Activated CD4-positive, CD25-positive, alpha-beta regulatory T cell treated with anti-CD3 and anti-CD28 coated beads, Interleukin-2, amount 50 U/mL, for 24 hours (primary cell): ENCODE data around the gene CALHM1.
A peak's percentile ranks its signal among the peaks of the same experiment; 100 is the strongest.

Experiments used
- ATAC-seq, 2 donors: fragments of 150-1000 bp; cut with Tn5 transposase; one replicate each; pipeline ENCODE4 v1.10.0; 2021; ENCODE audit warnings: mild to moderate bottlenecking in 1 of 2, moderate library complexity in 1 of 2

Gene CALHM1

GRCh38 chr10:103455235-103455634, 3.5 kb downstream of the CALHM1 start:
- ATAC-seq, result no peak

DNA sequence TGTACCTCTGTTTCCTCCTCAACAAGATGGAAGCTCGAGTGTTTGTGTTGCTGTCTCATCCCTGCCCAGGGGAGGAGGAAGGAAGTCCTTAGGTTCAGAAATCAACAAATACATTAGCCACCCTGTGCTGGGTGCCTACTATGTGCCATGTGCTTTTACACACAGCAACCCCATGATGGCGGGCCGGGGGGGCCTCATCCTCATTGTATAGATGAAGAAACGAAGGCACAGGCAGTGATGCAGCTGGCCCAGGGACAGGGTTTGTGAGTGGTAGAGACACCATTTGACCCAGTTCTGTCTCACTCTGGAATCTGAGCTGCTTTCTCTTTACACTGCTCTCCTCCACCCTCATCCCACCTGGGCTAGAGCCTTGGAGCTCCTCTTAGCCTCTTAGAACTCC, 4.7 kb downstream of the CALHM1 start:
- ATAC-seq, result no peak

- no peak for ATAC-seq
These were observed 6.0 kb downstream of the CALHM1 start for GRCh38 chr10:103452506-103453230.

GRCh38 chr10:103451831-103452505, 6.7 kb downstream of the CALHM1 start, which contains the start of gene CALHM2:
Gene CALHM2, minus strand, starts transcription at chr10:103452370. Its CDS starts 2,429 bp downstream, at chr10:103449941.
- peak; percentile 72 to 79 for ATAC-seq

DNA sequence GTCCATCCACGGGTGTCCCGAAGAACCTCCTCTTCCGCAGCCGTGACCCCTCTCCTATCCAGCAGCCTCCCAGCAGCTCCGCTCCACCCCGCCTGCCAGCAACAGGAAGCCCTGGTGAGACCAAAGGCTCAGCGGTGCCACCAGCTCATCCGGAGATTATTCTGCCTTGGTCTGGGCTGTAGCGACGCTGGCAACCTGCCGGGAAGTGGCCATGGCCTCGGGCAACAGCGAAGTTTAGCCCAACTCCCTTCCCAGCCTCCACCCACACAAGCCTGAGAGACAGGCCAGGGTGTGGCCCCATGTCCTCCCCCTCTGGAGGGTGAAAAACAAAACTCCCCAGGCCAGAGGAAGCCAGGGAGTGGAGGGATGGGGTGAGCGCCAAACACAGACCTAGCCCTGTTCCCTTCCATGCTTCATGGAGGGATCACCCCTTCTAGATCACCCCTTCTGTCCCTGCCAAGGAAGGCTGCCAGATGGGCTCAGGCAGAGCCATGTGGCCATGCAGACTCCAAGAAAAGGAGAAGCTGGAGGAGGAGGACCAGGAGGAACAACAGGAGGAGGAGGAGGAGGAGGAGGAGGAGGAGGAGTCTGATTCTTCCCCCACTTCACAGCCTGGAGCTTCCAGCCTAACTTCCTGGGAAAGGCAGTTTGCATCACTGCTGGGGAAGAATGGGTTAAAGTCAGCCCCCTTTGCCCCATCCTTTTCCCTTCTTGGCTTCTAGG, 7.4 kb downstream of the CALHM1 start:
- ATAC-seq, result peak; percentile 63 to 70

- ATAC-seq, result no peak
These were observed 8.5 kb downstream of the CALHM1 start for GRCh38 chr10:103450201-103450695.

- no peak for ATAC-seq
These were observed 9.2 kb downstream of the CALHM1 start for GRCh38 chr10:103449208-103450144.

DNA sequence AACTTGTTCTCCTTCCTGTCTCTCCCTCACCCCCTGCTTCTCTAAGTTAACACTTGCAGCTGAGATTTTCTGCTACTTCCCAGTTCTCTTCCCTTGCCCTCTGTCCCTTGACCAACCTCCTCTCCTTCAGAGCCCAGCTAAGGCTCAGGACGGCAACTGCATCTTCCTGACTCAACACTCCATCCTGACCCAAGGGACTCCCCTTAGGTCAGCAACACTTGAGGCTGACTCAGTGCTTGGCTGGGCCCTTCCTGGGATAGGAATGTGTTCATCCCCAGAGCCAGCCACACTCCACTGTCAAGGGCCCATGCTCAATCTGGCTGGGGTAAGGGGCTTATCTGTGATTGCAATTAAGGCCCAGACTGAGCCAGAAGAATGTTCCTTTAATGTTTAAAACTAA, 10.0 kb downstream of the CALHM1 start:
- ATAC-seq, result no peak

DNA sequence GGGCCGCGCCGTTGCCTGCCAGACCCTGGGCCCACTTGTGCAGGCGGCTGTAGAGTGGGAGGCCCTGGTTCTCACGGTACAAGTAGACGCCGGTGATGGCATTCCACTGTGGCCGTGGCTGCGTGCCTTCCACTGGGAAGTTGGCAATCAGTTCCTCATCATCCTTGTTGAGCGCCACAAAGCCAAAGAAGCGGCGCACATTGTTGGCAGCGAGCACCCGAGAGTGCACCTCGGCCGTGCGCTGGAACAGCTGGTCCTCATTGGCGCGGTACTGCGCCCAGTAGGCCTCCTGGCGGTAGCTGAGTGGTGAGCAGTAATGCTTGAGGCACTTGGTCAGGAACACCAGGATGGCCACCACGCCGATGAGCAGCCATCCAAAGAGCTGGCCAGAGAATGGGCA, 11.5 kb downstream of the CALHM1 start:
- ATAC-seq, result no peak

- ATAC-seq, result no peak
These were observed 12.7 kb downstream of the CALHM1 start for GRCh38 chr10:103445767-103446567.

DNA sequence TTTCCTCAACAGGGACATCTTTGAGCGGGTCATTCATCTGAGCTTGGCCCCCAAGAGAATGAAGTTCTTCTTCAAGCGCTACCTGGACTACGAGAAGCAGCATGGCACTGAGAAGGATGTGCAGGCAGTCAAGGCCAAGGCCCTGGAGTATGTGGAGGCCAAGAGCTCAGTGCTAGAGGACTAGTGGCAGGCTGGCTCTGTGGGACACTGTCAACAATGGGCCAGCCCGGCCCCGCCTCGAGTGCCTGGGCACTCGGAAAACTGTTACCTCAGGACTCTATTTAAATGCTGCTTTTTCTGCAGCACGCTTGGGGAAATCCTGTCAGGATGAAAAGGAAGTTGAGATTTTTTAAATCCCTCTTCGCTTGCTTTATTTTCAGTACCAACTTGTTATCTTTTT, 13.3 kb downstream of the CALHM1 start:
- no peak for ATAC-seq

GRCh38 chr10:103444478-103444877, 14.2 kb downstream of the CALHM1 start:
- no peak for ATAC-seq

GRCh38 chr10:103443475-103444185, 15.1 kb downstream of the CALHM1 start:
- ATAC-seq, result no peak

GRCh38 chr10:103442031-103442461, 16.7 kb downstream of the CALHM1 start:
- ATAC-seq, result no peak

DNA sequence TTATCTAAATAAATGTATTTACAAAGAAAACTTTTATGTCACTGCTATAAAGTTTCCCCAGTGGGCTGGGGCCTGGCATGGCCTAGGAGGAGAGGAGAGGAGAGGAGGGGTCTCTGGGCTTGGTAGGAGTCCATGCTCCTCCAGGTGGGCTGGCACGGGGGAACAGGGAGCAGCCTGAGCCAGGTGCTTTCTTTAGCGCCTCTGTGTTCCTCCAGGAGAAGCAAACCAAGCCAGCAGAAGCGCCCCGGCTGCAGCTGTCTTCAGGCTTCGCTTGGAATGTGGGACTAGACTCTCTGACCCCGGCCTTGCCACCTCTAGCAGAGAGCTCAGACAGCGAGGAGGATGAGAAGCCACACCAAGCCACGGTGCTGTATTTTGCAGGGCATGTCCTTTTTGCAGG, 17.1 kb downstream of the CALHM1 start:
- ATAC-seq, result no peak

GRCh38 chr10:103441206-103441605, 17.5 kb downstream of the CALHM1 start:
- no peak for ATAC-seq

GRCh38 chr10:103440416-103440815, 18.3 kb downstream of the CALHM1 start:
- ATAC-seq, result no peak

DNA sequence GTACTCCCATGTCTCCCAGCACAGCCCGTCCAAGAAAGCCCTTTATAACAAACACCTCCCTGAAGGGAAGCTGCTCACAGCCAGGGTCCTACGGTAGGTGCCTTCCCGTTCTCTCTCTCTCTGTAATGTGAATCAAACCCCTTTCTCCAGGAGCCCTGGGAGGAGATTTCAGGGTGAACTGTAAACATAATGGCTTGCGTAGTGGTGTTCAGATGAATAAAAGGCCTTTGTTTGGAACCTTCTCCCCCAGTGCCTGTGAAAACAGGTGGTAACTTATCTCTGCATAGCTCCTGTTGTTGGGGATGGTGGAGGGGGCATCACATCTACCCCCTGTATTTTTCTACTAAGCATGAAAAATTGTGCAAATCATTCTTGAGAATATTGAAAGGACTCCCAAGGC, 18.9 kb downstream of the CALHM1 start:
- ATAC-seq, result no peak

DNA sequence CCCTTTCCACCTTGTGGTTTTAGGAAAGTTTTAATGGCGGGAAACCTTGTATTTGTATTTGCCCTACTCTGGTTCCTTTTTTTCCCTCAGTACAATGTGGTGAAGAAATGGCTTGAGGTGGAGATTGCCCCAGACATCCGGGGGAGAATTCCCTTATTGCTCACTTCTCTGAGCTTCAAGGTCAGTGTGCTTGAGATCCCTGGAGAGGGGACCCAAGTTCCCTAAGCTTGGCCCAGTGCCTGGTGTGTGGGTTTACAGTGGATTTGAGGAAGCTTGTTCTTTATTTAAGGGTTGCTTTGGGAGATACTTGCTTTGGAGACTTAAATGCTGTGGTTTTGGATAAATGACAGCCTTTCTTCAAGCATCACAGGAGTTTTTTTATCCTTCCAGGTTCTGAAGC, 24.8 kb downstream of the CALHM1 start:
- ATAC-seq, result no peak

GRCh38 chr10:103431902-103432301, 26.8 kb downstream of the CALHM1 start:
- no peak for ATAC-seq

DNA sequence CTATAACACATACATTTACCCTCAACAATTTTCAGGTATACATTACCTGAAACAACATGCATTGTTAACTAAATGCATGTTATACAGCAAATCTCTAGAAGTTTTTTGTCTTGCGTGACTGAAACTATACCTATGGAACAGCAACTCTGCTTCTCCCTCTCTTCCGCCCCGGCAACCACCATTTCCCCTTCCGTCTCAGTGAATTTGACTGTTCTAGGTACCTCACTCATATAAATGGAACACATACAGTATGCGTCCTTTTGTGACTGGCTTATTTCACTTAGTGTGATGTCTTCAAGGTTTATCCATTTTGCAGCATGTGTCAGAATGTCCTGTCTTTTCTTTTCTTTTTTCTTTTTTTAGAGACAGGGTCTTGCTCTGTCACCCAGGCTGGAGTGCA, 29.1 kb downstream of the CALHM1 start:
- ATAC-seq, result no peak
